Immature natural killer cell (primary cell): Measurements from ENCODE around the gene LRRC17. TPM values are rescaled to one million over a fixed set of nuclear protein-coding genes. Genes with fewer than 3 reads are reported as not detected.

Experiments used
- DNase-seq, 3 donors: peaks; one replicate each; pipeline ENCODE4 v3.0.0; 2022; ENCODE audit warnings: mixed read lengths in 1 of 3
- H3K27ac Mint-ChIP-seq, 6 donors: one replicate each; pipeline ENCODE4 v1.8.0; 2020; ENCODE audit warnings: mixed read lengths in 6 of 6, mild to moderate bottlenecking in 5 of 6, inconsistent platforms in 4 of 6, moderate library complexity in 3 of 6
- H3K27me3 Mint-ChIP-seq, 3 donors: one replicate each; pipeline ENCODE4 v1.8.0; 2020 to 2021; ENCODE audit warnings: low read depth in 3 of 3, mild to moderate bottlenecking in 3 of 3, mixed read lengths in 3 of 3, moderate library complexity in 3 of 3, inconsistent platforms in 1 of 3
- H3K36me3 Mint-ChIP-seq, 3 donors: one replicate each; pipeline ENCODE4 v1.8.0; 2020; ENCODE audit warnings: mixed read lengths in 3 of 3, inconsistent platforms in 2 of 3, mild to moderate bottlenecking in 2 of 3
- H3K4me1 Mint-ChIP-seq, 2 donors: one replicate each; pipeline ENCODE4 v1.8.0; 2020; ENCODE audit warnings: inconsistent platforms in 2 of 2, mild to moderate bottlenecking in 2 of 2, mixed read lengths in 2 of 2, moderate library complexity in 1 of 2
- H3K4me3 Mint-ChIP-seq, 5 donors: one replicate each; pipeline ENCODE4 v1.8.0; 2020; ENCODE audit warnings: mild to moderate bottlenecking in 5 of 5, mixed read lengths in 5 of 5, inconsistent platforms in 3 of 5, moderate library complexity in 3 of 5
- H3K9me3 Mint-ChIP-seq, 6 donors: one replicate each; pipeline ENCODE4 v1.8.0; 2020; ENCODE audit warnings: mild to moderate bottlenecking in 6 of 6, mixed read lengths in 6 of 6, inconsistent platforms in 4 of 6, moderate library complexity in 3 of 6
- polyA plus RNA-seq, 3 donors: library from polyadenylated mRNA; unstranded; fragments of 300-500 nt; fragmentation: Illumina TruSeq; gene quantifications; one replicate each; pipeline ENCODE4 v1.2.3, GENCODE V29; 2021

The LRRC17 gene
- not detected for polyA plus RNA-seq

GRCh38 chr7:102912742-102913141, at the start of gene LRRC17:
Gene LRRC17, plus strand, starts transcription at chr7:102913000. Its CDS starts 20,914 bp downstream, at chr7:102933914.
- Mint-ChIP-seq H3K36me3 (no peaks in the 10 kb centered on the region), H3K4me3 (no peak within 1 kb of the TSS), H3K27ac (no peak within 1 kb of the TSS), H3K27me3 (peaks cover 0 to 7% (median 2%) of the 10 kb centered on the region in 3 donors), H3K4me1 (no peaks in the 10 kb centered on the region), H3K9me3 (peaks cover 0 to 7% (median 1%) of the 10 kb centered on the region in 6 donors)
- DNase-seq, result no peak

GRCh38 chr7:102864958-102865357, 47.8 kb upstream of the LRRC17 start:
- Mint-ChIP-seq H3K27me3 (peaks cover 0 to 5% (median 2%) of the 10 kb centered on the region in 3 donors), H3K9me3 (no peaks in the 10 kb centered on the region), H3K4me1 (no peaks in the 10 kb centered on the region), H3K36me3 (no peaks in the 10 kb centered on the region), H3K27ac (no peak overlapping the region), H3K4me3 (no peak overlapping the region)
- no peak for DNase-seq

- DNase-seq, result no peak
- Mint-ChIP-seq H3K27me3 (peaks cover 0 to 8% (median 2%) of the 10 kb centered on the region in 3 donors), H3K27ac (no peak overlapping the region), H3K9me3 (no peaks in the 10 kb centered on the region), H3K4me1 (no peaks in the 10 kb centered on the region), H3K36me3 (no peaks in the 10 kb centered on the region), H3K4me3 (no peak overlapping the region)
Measured at GRCh38 chr7:102866535-102867215, 46.1 kb upstream of the LRRC17 start.

- DNase-seq, result no peak
- H3K4me1 Mint-ChIP-seq, result peaks cover 1 to 3% of the 10 kb centered on the region in 2 donors
- peaks cover 0 to 6% (median 2%) of the 10 kb centered on the region in 3 donors for H3K27me3 Mint-ChIP-seq
- H3K4me3 Mint-ChIP-seq, result no peak overlapping the region
- no peaks in the 10 kb centered on the region for H3K9me3 Mint-ChIP-seq
- H3K27ac Mint-ChIP-seq, result no peak overlapping the region
- no peaks in the 10 kb centered on the region for H3K36me3 Mint-ChIP-seq
Measured at GRCh38 chr7:102869195-102869594, 43.6 kb upstream of the LRRC17 start.

GRCh38 chr7:102872460-102872859, 40.3 kb upstream of the LRRC17 start:
- no peak for DNase-seq
- H3K9me3 Mint-ChIP-seq, result no peaks in the 10 kb centered on the region
- peaks cover 0 to 3% (median 1%) of the 10 kb centered on the region in 3 donors for H3K27me3 Mint-ChIP-seq
- H3K27ac Mint-ChIP-seq, result no peak overlapping the region
- no peak overlapping the region for H3K4me3 Mint-ChIP-seq
- H3K36me3 Mint-ChIP-seq, result no peaks in the 10 kb centered on the region
- peaks cover 3 to 4% of the 10 kb centered on the region in 2 donors for H3K4me1 Mint-ChIP-seq

- H3K36me3 Mint-ChIP-seq, result no peaks in the 10 kb centered on the region
- H3K27ac Mint-ChIP-seq, result no peak overlapping the region
- H3K27me3 Mint-ChIP-seq, result peaks cover 0 to 3% (median 1%) of the 10 kb centered on the region in 3 donors
- no peak for DNase-seq
- H3K9me3 Mint-ChIP-seq, result no peaks in the 10 kb centered on the region
- no peak overlapping the region for H3K4me3 Mint-ChIP-seq
- H3K4me1 Mint-ChIP-seq, result peaks cover 3 to 4% of the 10 kb centered on the region in 2 donors
Measured at GRCh38 chr7:102873470-102874165, 39.2 kb upstream of the LRRC17 start.

- no peak for DNase-seq
- Mint-ChIP-seq H3K36me3 (no peaks in the 10 kb centered on the region), H3K27ac (no peak overlapping the region), H3K4me1 (peaks cover 3 to 4% of the 10 kb centered on the region in 2 donors), H3K27me3 (peaks cover 0 to 3% (median 1%) of the 10 kb centered on the region in 3 donors), H3K4me3 (no peak overlapping the region), H3K9me3 (no peaks in the 10 kb centered on the region)
Measured at GRCh38 chr7:102874166-102874829, 38.5 kb upstream of the LRRC17 start.

- Mint-ChIP-seq H3K36me3 (no peaks in the 10 kb centered on the region), H3K27ac (no peak overlapping the region)
- no peak for DNase-seq
Measured at GRCh38 chr7:102874966-102875365, 37.8 kb upstream of the LRRC17 start.

GRCh38 chr7:102875700-102876295, 37.0 kb upstream of the LRRC17 start:
- H3K36me3 Mint-ChIP-seq, result no peaks in the 10 kb centered on the region
- H3K27ac Mint-ChIP-seq, result no peak overlapping the region
- H3K4me1 Mint-ChIP-seq, result peaks cover 3 to 4% of the 10 kb centered on the region in 2 donors
- DNase-seq, result no peak
- H3K9me3 Mint-ChIP-seq, result no peaks in the 10 kb centered on the region
- H3K4me3 Mint-ChIP-seq, result no peak overlapping the region
- peaks cover 1 to 4% (median 1%) of the 10 kb centered on the region in 3 donors for H3K27me3 Mint-ChIP-seq

More at GRCh38 chr7:102874966-102875365, 37.8 kb upstream of the LRRC17 start:
- Mint-ChIP-seq H3K4me3 (no peak overlapping the region), H3K9me3 (no peaks in the 10 kb centered on the region), H3K4me1 (peaks cover 3 to 4% of the 10 kb centered on the region in 2 donors), H3K27me3 (peaks cover 1 to 3% (median 1%) of the 10 kb centered on the region in 3 donors)

- Mint-ChIP-seq H3K27me3 (peaks cover 0 to 5% (median 4%) of the 10 kb centered on the region in 3 donors), H3K4me3 (no peak overlapping the region), H3K4me1 (no peaks in the 10 kb centered on the region), H3K27ac (no peak overlapping the region), H3K36me3 (no peaks in the 10 kb centered on the region), H3K9me3 (no peaks in the 10 kb centered on the region)
- no peak for DNase-seq
Measured at GRCh38 chr7:102883098-102883860, 29.5 kb upstream of the LRRC17 start.

- Mint-ChIP-seq H3K4me3 (no peak overlapping the region), H3K36me3 (peaks cover 0 to 3% (median 0%) of the 10 kb centered on the region in 3 donors), H3K27ac (no peak overlapping the region), H3K4me1 (peaks cover 0 to 9% of the 10 kb centered on the region in 2 donors), H3K27me3 (peaks cover 0 to 3% (median 0%) of the 10 kb centered on the region in 3 donors), H3K9me3 (no peaks in the 10 kb centered on the region)
- DNase-seq, result no peak
Measured at GRCh38 chr7:102888561-102889233, 24.1 kb upstream of the LRRC17 start.

- H3K27ac Mint-ChIP-seq, result no peak overlapping the region
- H3K4me1 Mint-ChIP-seq, result peaks cover 0 to 9% of the 10 kb centered on the region in 2 donors
- no peak for DNase-seq
- peaks cover 0 to 3% (median 0%) of the 10 kb centered on the region in 3 donors for H3K36me3 Mint-ChIP-seq
- H3K27me3 Mint-ChIP-seq, result peaks cover 0 to 3% (median 1%) of the 10 kb centered on the region in 3 donors
- no peak overlapping the region for H3K4me3 Mint-ChIP-seq
- no peaks in the 10 kb centered on the region for H3K9me3 Mint-ChIP-seq
Measured at GRCh38 chr7:102889851-102890250, 22.9 kb upstream of the LRRC17 start.
